ENCODE results near the gene CSGALNACT2. TPM values are rescaled to one million over a fixed set of nuclear protein-coding genes. Genes with fewer than 3 reads are reported as not detected.
A peak's percentile ranks its signal among the peaks of the same experiment; 100 is the strongest.
"Not testable (repeated sequence)": the region's sequence is repeated elsewhere in the genome, so short reads cannot be mapped to it uniquely, and the experiment has no call there.

The CSGALNACT2 gene
- total RNA-seq, 1 donor from 2014 or later: 7.1 TPM

DNA sequence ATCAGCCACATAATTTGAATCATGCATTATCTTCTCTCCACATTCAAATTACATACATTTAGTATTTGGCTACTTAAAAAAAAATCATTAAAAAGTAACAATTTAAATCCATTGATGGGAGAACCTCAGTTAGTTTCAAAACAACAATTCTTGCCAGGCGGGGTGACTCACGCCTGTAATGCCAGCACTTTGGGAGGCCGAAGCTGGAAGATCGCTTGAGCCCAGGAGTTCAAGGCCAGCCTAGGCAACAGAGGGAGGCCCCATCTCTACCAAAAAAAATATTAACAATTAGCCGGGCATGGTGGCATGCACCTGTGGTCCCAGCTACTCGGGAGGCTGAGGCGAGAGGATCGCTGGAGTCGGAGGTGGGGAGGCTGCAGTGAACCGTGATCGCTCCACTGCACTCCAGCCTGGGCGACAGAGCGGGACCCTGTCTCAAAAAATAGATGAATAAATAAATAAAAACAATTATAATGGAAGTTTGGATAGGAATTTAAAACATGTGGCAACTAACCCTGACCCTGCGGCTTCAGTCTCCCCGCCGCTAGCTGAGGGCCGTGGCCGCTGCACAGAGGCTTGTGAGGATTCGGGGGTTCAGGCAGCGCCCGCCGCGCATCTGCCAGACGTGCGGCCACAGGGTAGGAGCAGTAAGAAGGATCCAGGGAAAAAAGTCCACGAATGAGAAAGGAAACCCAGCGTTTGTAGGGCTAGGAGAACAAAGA is 1.1 kb upstream of the CSGALNACT2 start:
- peaks cover 33% of the 10 kb centered on the region for H3K4me1 ChIP-seq
- no peaks in the 10 kb centered on the region for H3K27me3 ChIP-seq (ENCODE audit: low read depth)
- DNase-seq: no peak
- H3K9me3 ChIP-seq (replicated peaks): no peaks in the 10 kb centered on the region
- intact Hi-C loops (cut with micrococcal nuclease): no loop called here
- H3K36me3 ChIP-seq: no peaks in the 10 kb centered on the region
- TF ChIP-seq, protein P1, sequence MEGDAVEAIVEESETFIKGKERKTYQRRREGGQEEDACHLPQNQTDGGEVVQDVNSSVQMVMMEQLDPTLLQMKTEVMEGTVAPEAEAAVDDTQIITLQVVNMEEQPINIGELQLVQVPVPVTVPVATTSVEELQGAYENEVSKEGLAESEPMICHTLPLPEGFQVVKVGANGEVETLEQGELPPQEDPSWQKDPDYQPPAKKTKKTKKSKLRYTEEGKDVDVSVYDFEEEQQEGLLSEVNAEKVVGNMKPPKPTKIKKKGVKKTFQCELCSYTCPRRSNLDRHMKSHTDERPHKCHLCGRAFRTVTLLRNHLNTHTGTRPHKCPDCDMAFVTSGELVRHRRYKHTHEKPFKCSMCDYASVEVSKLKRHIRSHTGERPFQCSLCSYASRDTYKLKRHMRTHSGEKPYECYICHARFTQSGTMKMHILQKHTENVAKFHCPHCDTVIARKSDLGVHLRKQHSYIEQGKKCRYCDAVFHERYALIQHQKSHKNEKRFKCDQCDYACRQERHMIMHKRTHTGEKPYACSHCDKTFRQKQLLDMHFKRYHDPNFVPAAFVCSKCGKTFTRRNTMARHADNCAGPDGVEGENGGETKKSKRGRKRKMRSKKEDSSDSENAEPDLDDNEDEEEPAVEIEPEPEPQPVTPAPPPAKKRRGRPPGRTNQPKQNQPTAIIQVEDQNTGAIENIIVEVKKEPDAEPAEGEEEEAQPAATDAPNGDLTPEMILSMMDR (IDR thresholded peaks at IDR 0.05; ENCODE audit: borderline replicate concordance): no peak
- H3K4me3 ChIP-seq: peak overlapping the region; percentile 96
- H3K27ac ChIP-seq (replicated peaks): peak overlapping the region; percentile 94

DNA sequence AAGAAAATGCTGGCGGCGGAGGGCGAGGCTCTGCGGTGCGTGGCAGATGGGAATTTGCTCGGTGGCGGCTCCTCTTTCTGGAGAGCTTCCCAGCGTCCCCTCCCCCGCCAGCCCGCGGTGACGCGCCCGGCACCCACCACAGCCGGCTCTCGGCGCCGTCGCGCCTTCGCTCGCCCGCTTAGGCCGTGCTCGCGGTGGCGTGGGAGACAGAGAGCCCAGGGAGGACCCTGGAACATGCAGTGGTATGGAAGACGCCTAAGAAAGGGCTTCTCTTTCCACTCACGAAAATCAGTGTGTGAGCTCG is 576 bp upstream of the CSGALNACT2 start:
- DNase-seq: peak; percentile 52
- H3K27ac ChIP-seq (replicated peaks): peak overlapping the region; percentile 94
- intact Hi-C loops (cut with micrococcal nuclease): no loop called here
- H3K4me3 ChIP-seq: peak overlapping the region; percentile 96
- no peaks in the 10 kb centered on the region for H3K9me3 ChIP-seq (replicated peaks)
- TF ChIP-seq, protein P1 (IDR thresholded peaks at IDR 0.05; ENCODE audit: borderline replicate concordance): no peak
- peaks cover 33% of the 10 kb centered on the region for H3K4me1 ChIP-seq
- no peaks in the 10 kb centered on the region for H3K27me3 ChIP-seq (ENCODE audit: low read depth)
- H3K36me3 ChIP-seq: no peaks in the 10 kb centered on the region

DNA sequence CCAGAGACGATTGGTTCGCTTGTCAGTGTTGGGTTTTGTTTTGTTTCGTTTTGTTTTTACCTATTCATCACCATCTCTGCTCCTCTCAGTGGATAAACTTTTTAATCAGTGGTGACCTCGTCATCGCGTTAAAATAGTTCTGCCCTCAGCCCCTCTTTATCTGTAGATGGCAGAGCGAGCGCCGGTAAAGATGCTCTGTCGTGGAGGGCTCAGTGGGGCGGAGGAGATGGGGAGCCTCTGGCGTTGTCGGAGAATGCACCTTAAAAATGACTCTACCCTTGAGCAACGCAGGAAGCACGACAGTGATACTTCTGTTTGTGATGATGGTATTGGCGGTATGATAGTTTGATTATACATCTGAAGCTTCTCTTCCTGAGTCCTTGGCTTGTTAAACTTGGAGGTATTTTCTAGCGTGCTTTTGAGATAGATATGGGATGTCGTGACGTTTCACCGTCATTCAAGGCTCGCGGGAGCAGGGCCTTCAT is 554 bp downstream of the CSGALNACT2 start:
- intact Hi-C loops (cut with micrococcal nuclease): no loop called here
- peaks cover 33% of the 10 kb centered on the region for H3K4me1 ChIP-seq
- TF ChIP-seq, protein P1 (IDR thresholded peaks at IDR 0.05; ENCODE audit: borderline replicate concordance): no peak
- DNase-seq: no peak
- H3K36me3 ChIP-seq: no peaks in the 10 kb centered on the region
- no peaks in the 10 kb centered on the region for H3K9me3 ChIP-seq (replicated peaks)
- no peaks in the 10 kb centered on the region for H3K27me3 ChIP-seq (ENCODE audit: low read depth)
- peak overlapping the region; percentile 94 for H3K27ac ChIP-seq (replicated peaks)
- H3K4me3 ChIP-seq: peak overlapping the region; percentile 96

DNA sequence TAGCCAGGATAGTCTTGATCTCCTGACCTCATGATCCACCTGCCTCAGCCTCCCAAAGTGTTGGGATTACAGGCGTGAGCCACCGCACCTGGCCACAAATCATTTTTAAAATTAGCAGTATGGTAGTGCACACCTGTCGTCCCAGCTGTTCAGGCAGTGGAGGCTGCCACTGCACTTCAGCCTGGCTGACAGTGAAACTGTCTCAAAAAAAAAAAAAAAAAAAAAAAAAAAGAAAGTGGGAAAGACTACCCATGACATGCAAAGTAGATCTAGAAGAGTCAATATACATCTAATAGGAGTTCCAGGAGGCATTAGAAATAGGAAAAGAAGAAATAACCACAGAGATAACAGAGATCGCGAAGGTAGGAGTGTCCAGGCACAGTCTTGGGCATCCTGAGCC is 3.2 kb downstream of the CSGALNACT2 start:
- peaks cover 33% of the 10 kb centered on the region for H3K4me1 ChIP-seq

DNA sequence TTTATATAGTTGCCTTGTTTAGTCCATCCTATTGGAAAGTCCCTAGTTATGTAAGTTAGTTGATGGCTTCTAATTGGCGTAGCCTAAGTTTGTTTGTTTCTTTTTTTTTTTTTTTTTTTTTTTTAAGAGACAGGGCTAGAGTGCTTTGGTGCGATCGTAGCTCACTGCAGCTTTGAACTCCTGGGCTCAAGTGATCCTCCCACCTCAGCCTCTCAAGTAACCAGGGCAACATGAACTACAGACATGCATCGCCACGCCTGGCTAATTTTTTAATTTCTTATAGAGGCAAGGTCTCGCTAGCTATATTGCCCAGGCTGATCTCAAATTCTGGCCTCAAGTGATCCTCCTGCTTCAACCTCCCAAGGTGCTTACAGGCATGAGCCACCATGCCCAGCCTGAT is 7.1 kb downstream of the CSGALNACT2 start:
- H3K36me3 ChIP-seq: no peaks in the 10 kb centered on the region
- H3K27me3 ChIP-seq (ENCODE audit: low read depth): no peaks in the 10 kb centered on the region
- H3K9me3 ChIP-seq (replicated peaks): peaks cover 14% of the 10 kb centered on the region
- DNase-seq: no peak
- no peak overlapping the region for H3K4me3 ChIP-seq
- H3K4me1 ChIP-seq: no peaks in the 10 kb centered on the region
- no peak overlapping the region for H3K27ac ChIP-seq (replicated peaks)
- intact Hi-C loops (cut with micrococcal nuclease): no loop called here
- TF ChIP-seq, protein P1 (IDR thresholded peaks at IDR 0.05; ENCODE audit: borderline replicate concordance): no peak

More for the DNA sequence above, 3.2 kb downstream of the CSGALNACT2 start:
- Histone ChIP-seq H3K27me3 (ENCODE audit: low read depth) (no peaks in the 10 kb centered on the region), H3K27ac (replicated peaks) (no peak overlapping the region), H3K9me3 (replicated peaks) (no peaks in the 10 kb centered on the region), H3K4me3 (no peak overlapping the region), H3K36me3 (no peaks in the 10 kb centered on the region)
- intact Hi-C loops (cut with micrococcal nuclease): no loop called here
- TF ChIP-seq, protein P1 (IDR thresholded peaks at IDR 0.05; ENCODE audit: borderline replicate concordance): no peak
- DNase-seq: no peak

DNA sequence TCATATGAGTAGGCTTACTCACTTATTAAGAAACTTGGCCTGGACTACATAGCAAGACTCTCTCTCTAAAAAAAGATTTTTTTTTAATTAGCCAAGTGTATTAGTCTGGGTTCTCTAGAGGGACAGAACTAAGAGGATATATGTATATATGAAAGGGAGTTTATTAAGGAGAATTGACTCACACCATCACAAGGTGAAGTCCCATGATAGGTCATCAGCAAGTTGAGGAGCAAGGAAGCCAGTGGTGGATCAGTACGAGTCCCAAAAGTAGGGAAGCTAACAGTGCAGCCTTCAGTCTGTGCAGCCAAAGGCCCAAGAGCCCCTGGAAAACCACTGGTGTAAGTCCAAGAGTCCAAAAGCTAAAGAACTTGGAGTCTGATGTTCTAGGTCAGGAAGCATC is 7.7 kb downstream of the CSGALNACT2 start:
- H3K4me3 ChIP-seq; H3K27ac ChIP-seq (replicated peaks); H3K36me3 ChIP-seq; H3K4me1 ChIP-seq; H3K27me3 ChIP-seq (ENCODE audit: low read depth); DNase-seq; intact Hi-C loops (cut with micrococcal nuclease): not testable (repeated sequence)
- peaks cover 14% of the 10 kb centered on the region for H3K9me3 ChIP-seq (replicated peaks)
